HepG2 (cell line): ENCODE data around the gene STMN1.

ENCODE experiments used
- CTCF ChIP-seq: sonication (generic); formaldehyde crosslinking; IDR thresholded peaks from 2 replicates; pipeline ENCODE4 v1.5.0; 2020; ENCODE audit warnings: mild to moderate bottlenecking, missing genetic modification reagents, moderate library complexity
- ESRRA ChIP-seq: sonication (generic); formaldehyde crosslinking; IDR thresholded peaks from 2 replicates; pipeline ENCODE4 v1.5.1; 2020; ENCODE audit warnings: mild to moderate bottlenecking, low read depth, missing genetic modification reagents
- HIVEP1 ChIP-seq: sonication (generic); formaldehyde crosslinking; IDR thresholded peaks from 2 replicates; pipeline ENCODE4 v1.4.0; 2020; ENCODE audit warnings: mild to moderate bottlenecking, missing genetic modification reagents
- MAX ChIP-seq: IDR thresholded peaks from 2 replicates; pipeline ENCODE4 v1.6.1; 2012; ENCODE audit warnings: inconsistent platforms
- NFYB ChIP-seq: sonication (generic); formaldehyde crosslinking; IDR thresholded peaks from 2 replicates; pipeline ENCODE4 v1.4.0; 2020; ENCODE audit warnings: missing genetic modification reagents
- NR3C1 ChIP-seq: sonication (generic); formaldehyde crosslinking; IDR thresholded peaks from 2 replicates; pipeline ENCODE4 v1.4.0; 2020; ENCODE audit warnings: missing genetic modification reagents
- POLR2A ChIP-seq, 2 experiments: IDR thresholded peaks; 2 replicates each; pipeline ENCODE4 v1.6.1; 2011; ENCODE audit warnings: low read depth in 2 of 2, low read length in 2 of 2, mild to moderate bottlenecking in 1 of 2, moderate library complexity in 1 of 2; ENCODE audit not compliant: insufficient read depth in 1 of 2
- TCF12 ChIP-seq, 2 experiments: fragments of 450-650 bp in 1 of 2; sonication (generic) in 1 of 2; formaldehyde crosslinking in 1 of 2; IDR thresholded peaks; 2 replicates each; pipeline versions ENCODE4 v1.6.1 to v1.8.0; 2017 to 2022; ENCODE audit warnings: antibody characterized with exemption in 1 of 2, mild to moderate bottlenecking in 1 of 2, missing genetic modification reagents in 1 of 2, moderate library complexity in 1 of 2
- ZBTB43 ChIP-seq: sonication (generic); formaldehyde crosslinking; conservative IDR thresholded peaks from 2 replicates; pipeline ENCODE4 v1.4.0; 2020; ENCODE audit warnings: missing genetic modification reagents
- ZC3H13 ChIP-seq: sonication (generic); formaldehyde crosslinking; IDR thresholded peaks from 2 replicates; pipeline ENCODE4 v1.8.1; 2023; ENCODE audit warnings: mild to moderate bottlenecking, missing genetic modification reagents, moderate library complexity
- ZNF3 ChIP-seq: IDR thresholded peaks from 2 replicates; pipeline ENCODE4 v1.7.0; 2017; ENCODE audit warnings: inconsistent platforms
- TF ChIP-seq, protein P1 (sequence below): sonication (generic); formaldehyde crosslinking; IDR thresholded peaks from 2 replicates; pipeline ENCODE4 v1.4.0; 2020; ENCODE audit warnings: low read depth, missing genetic modification reagents

- TF ChIP-seq ZC3H13, result no peak
- TF ChIP-seq CTCF (CRISPR knock-in tag), result no peak
- TF ChIP-seq TCF12 (IDR thresholded peaks at IDR 0.05), result no peak
- TF ChIP-seq TCF12 (CRISPR knock-in tag; IDR thresholded peaks at IDR 0.05), result no peak
- TF ChIP-seq MAX, result no peak
- TF ChIP-seq POLR2A (IDR thresholded peaks at IDR 0.05; ENCODE audit: insufficient read depth in 1 of 2, low read depth in 2 of 2, low read length in 2 of 2), result peak in 1 of 2 experiments; percentile 32; a peak in 1 of 4 replicates
- TF ChIP-seq ESRRA (CRISPR knock-in tag), result no peak
- no peak for TF ChIP-seq ZNF3
- TF ChIP-seq, protein P1, sequence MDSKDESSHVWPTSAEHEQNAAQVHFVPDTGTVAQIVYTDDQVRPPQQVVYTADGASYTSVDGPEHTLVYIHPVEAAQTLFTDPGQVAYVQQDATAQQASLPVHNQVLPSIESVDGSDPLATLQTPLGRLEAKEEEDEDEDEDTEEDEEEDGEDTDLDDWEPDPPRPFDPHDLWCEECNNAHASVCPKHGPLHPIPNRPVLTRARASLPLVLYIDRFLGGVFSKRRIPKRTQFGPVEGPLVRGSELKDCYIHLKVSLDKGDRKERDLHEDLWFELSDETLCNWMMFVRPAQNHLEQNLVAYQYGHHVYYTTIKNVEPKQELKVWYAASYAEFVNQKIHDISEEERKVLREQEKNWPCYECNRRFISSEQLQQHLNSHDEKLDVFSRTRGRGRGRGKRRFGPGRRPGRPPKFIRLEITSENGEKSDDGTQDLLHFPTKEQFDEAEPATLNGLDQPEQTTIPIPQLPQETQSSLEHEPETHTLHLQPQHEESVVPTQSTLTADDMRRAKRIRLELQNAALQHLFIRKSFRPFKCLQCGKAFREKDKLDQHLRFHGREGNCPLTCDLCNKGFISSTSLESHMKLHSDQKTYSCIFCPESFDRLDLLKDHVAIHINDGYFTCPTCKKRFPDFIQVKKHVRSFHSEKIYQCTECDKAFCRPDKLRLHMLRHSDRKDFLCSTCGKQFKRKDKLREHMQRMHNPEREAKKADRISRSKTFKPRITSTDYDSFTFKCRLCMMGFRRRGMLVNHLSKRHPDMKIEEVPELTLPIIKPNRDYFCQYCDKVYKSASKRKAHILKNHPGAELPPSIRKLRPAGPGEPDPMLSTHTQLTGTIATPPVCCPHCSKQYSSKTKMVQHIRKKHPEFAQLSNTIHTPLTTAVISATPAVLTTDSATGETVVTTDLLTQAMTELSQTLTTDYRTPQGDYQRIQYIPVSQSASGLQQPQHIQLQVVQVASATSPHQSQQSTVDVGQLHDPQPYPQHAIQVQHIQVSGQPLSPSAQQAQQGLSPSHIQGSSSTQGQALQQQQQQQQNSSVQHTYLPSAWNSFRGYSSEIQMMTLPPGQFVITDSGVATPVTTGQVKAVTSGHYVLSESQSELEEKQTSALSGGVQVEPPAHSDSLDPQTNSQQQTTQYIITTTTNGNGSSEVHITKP (CRISPR knock-in tag), result no peak
- no peak for TF ChIP-seq ZBTB43
- no peak for TF ChIP-seq NFYB (CRISPR knock-in tag)
- no peak for TF ChIP-seq HIVEP1 (CRISPR knock-in tag)
- no peak for TF ChIP-seq NR3C1
Observed at GRCh38 chr1:25867210-25867991, 38.8 kb downstream of the STMN1 start.
